ENCODE data around the gene RHOJ.

- TF ChIP-seq CTCF (conservative IDR thresholded peaks at IDR 0.05) (no peak), ZFX (IDR thresholded peaks at IDR 0.05) (no peak)
Measured at GRCh38 chr14:63248211-63248610, 44.0 kb downstream of the RHOJ start.

Measured in C4-2B (cell line).